ENCODE results near the gene NKX1-2. TPM values are rescaled to one million over a fixed set of nuclear protein-coding genes. Genes with fewer than 3 reads are reported as not detected.

The NKX1-2 gene
- total RNA-seq, 4 donors from 2014 or later: 0.59 to 2.3 (median 1.2) TPM

- intact Hi-C loops (cut with DNase I): no loop called here
- Histone ChIP-seq H3K36me3 (peaks cover 10 to 98% (median 25%) of the 10 kb centered on the region in 3 donors), H3K9me3 (no peaks in the 10 kb centered on the region), H3K27me3 (no peaks in the 10 kb centered on the region), H3K4me3 (no peak overlapping the region), H3K4me1 (peaks cover 0 to 4% (median 0%) of the 10 kb centered on the region in 3 donors), H3K27ac (no peak overlapping the region)
- no peak for TF ChIP-seq POLR2A (IDR thresholded peaks at IDR 0.05)
- TF ChIP-seq CTCF (IDR thresholded peaks at IDR 0.05): no peak
- no peak for DNase-seq
- 89 to 100% methylated on average over 2 of the region's 2 CpGs for WGBS, 2 donors
Observed at GRCh38 chr10:124407456-124407855, 42.4 kb downstream of the NKX1-2 start.

GRCh38 chr10:124403548-124403947 lies 46.3 kb downstream of the NKX1-2 start:
- intact Hi-C loops (cut with DNase I): no loop called here
- TF ChIP-seq CTCF (IDR thresholded peaks at IDR 0.05) (peak in 5 of 6 experiments; percentile 53 to 67 (median 61)), POLR2A (IDR thresholded peaks at IDR 0.05) (no peak)

GRCh38 chr10:124402273-124402672 lies 47.6 kb downstream of the NKX1-2 start:
- intact Hi-C loops (cut with DNase I): no loop called here
- TF ChIP-seq POLR2A (IDR thresholded peaks at IDR 0.05) (no peak), CTCF (IDR thresholded peaks at IDR 0.05) (no peak)
- Histone ChIP-seq H3K9me3 (no peaks in the 10 kb centered on the region), H3K4me3 (no peak overlapping the region), H3K36me3 (peaks cover 10 to 100% (median 39%) of the 10 kb centered on the region in 3 donors), H3K27me3 (no peaks in the 10 kb centered on the region), H3K27ac (no peak overlapping the region), H3K4me1 (no peaks in the 10 kb centered on the region)
- no peak for DNase-seq
- WGBS, 2 donors: 34 to 53% methylated on average over 2 of the region's 2 CpGs

More at GRCh38 chr10:124403548-124403947, 46.3 kb downstream of the NKX1-2 start:
- Histone ChIP-seq H3K27me3 (no peaks in the 10 kb centered on the region), H3K9me3 (no peaks in the 10 kb centered on the region), H3K27ac (no peak overlapping the region), H3K4me3 (no peak overlapping the region), H3K4me1 (no peaks in the 10 kb centered on the region), H3K36me3 (peaks cover 10 to 100% (median 36%) of the 10 kb centered on the region in 3 donors)
- 60 to 61% methylated on average over 8 of the region's 8 CpGs for WGBS, 2 donors
- no peak for DNase-seq

- Histone ChIP-seq H3K4me3 (no peak overlapping the region), H3K36me3 (peaks cover 10 to 100% (median 39%) of the 10 kb centered on the region in 3 donors), H3K4me1 (no peaks in the 10 kb centered on the region), H3K27me3 (no peaks in the 10 kb centered on the region), H3K9me3 (no peaks in the 10 kb centered on the region), H3K27ac (no peak overlapping the region)
- WGBS, 2 donors: 95 to 97% methylated on average over 5 of the region's 5 CpGs
- intact Hi-C loops (cut with DNase I): no loop called here
- TF ChIP-seq CTCF (IDR thresholded peaks at IDR 0.05) (no peak), POLR2A (IDR thresholded peaks at IDR 0.05) (no peak)
- no peak for DNase-seq
Observed at GRCh38 chr10:124401633-124402032, 48.2 kb downstream of the NKX1-2 start.

Other genes with a start within 250 kb of the NKX1-2 start
- gene OAT, start 31.1 kb downstream of the NKX1-2 start, total RNA-seq: 100 to 1,000 TPM; 101 to 194 (median 131) TPM
- gene LHPP, start 11.8 kb upstream of the NKX1-2 start, total RNA-seq: 10 to 100 TPM; 13.9 to 41.1 (median 24.3) TPM